Stimulated activated CD4-positive, alpha-beta T cell treated with anti-CD3 and anti-CD28 coated beads, Interleukin-15, amount 100 ng/mL, for 1 hour (primary cell): ENCODE results near the gene CNOT1.
"Not testable (repeated sequence)": the region's sequence is repeated elsewhere in the genome, so short reads cannot be mapped to it uniquely, and the experiment has no call there.

Experiments
- DNase-seq, 2 donors: peaks; one replicate each; pipeline ENCODE4 v3.0.0-alpha.2; 2020; ENCODE audit warnings: low read depth in 1 of 2, low spot score in 1 of 2

Gene CNOT1

GRCh38 chr16:58582971-58583765 lies 46.5 kb downstream of the CNOT1 start:
- no peak for DNase-seq

GRCh38 chr16:58582133-58582532 lies 47.5 kb downstream of the CNOT1 start:
- DNase-seq: no peak

GRCh38 chr16:58579587-58579986 lies 50.0 kb downstream of the CNOT1 start:
- no peak for DNase-seq

GRCh38 chr16:58578642-58579041 lies 51.0 kb downstream of the CNOT1 start:
- no peak for DNase-seq

GRCh38 chr16:58577141-58577540 lies 52.5 kb downstream of the CNOT1 start:
- no peak for DNase-seq

- no peak for DNase-seq
Measured at GRCh38 chr16:58574895-58575294, 54.7 kb downstream of the CNOT1 start.

GRCh38 chr16:58565697-58566096 lies 63.9 kb downstream of the CNOT1 start:
- not testable (repeated sequence) for DNase-seq

GRCh38 chr16:58563775-58564174 lies 65.9 kb downstream of the CNOT1 start:
- no peak for DNase-seq

- no peak for DNase-seq
Measured at GRCh38 chr16:58563235-58563634, 66.4 kb downstream of the CNOT1 start.

- DNase-seq: no peak
Measured at GRCh38 chr16:58556678-58557077, 72.9 kb downstream of the CNOT1 start.

- no peak for DNase-seq
Measured at GRCh38 chr16:58551496-58551895, 78.1 kb downstream of the CNOT1 start.

- DNase-seq: no peak
Measured at GRCh38 chr16:58548378-58548777, 81.2 kb downstream of the CNOT1 start.

GRCh38 chr16:58543685-58544084 lies 85.9 kb downstream of the CNOT1 start:
- no peak for DNase-seq

GRCh38 chr16:58542291-58542690 lies 87.3 kb downstream of the CNOT1 start:
- DNase-seq: no peak

- no peak for DNase-seq
Measured at GRCh38 chr16:58541711-58542110, 87.9 kb downstream of the CNOT1 start.

GRCh38 chr16:58537124-58537906 lies 92.3 kb downstream of the CNOT1 start:
- no peak for DNase-seq

GRCh38 chr16:58536278-58536677 lies 93.3 kb downstream of the CNOT1 start:
- no peak for DNase-seq

GRCh38 chr16:58535100-58535499 lies 94.5 kb downstream of the CNOT1 start:
- no peak for DNase-seq

- no peak for DNase-seq
Measured at GRCh38 chr16:58533751-58534470, 95.7 kb downstream of the CNOT1 start.

- DNase-seq: no peak
Measured at GRCh38 chr16:58532414-58532813, 97.2 kb downstream of the CNOT1 start.

GRCh38 chr16:58530179-58530578 lies 99.4 kb downstream of the CNOT1 start:
- no peak for DNase-seq

GRCh38 chr16:58519707-58520106 lies 109.9 kb downstream of the CNOT1 start:
- no peak for DNase-seq
